Left cardiac atrium (tissue), 4 donors: ENCODE results near the gene DHH. TPM values are rescaled to one million over a fixed set of nuclear protein-coding genes. Genes with fewer than 3 reads are reported as not detected.

Experiments
- ATAC-seq, 2 donors: fragments of 200-7000 bp; cut with Tn5 transposase; one replicate each; pipeline ENCODE4 v1.9.1; 2020; ENCODE audit warnings: mild to moderate bottlenecking in 2 of 2, moderate library complexity in 2 of 2
- DNase-seq: peaks from one replicate; pipeline ENCODE4 v3.0.0-alpha.2; 2020
- intact Hi-C, 2 donors: fragments of 100-400 bp; cut with DNase I; formaldehyde crosslinking; loops; one replicate each; pipeline versions ENCODE4 v1.14.1 to v1.15.1; 2022 to 2023
- total RNA-seq, 2 donors: library from RNA; stranded (reverse); fragmentation: NEBNext Ultra II Directional; extraction: Animal tissue kit (Norgen Biotek cat#: 25700); gene quantifications; one replicate each; pipeline ENCODE4 v1.2.1, GENCODE V29; 2021
- donor health status: DM: no; HTN: yes; CAD: no.
- donor health status: DM: no; HTN: yes; CAD: no; lungs with severe emphysema.
- donor health status: DM: yes; HTN: yes; CAD: no.
- donor health status: Dilated cardiomyopathy.

Gene DHH
- total RNA-seq, 2 donors from 2014 or later: 0.97 to 1.0 TPM

- intact Hi-C loops: no loop called here
- ATAC-seq (no peak), DNase-seq (no peak)
These were observed 53.3 kb downstream of the DHH start for GRCh38 chr12:49041036-49041880.

GRCh38 chr12:49040364-49040855, 54.2 kb downstream of the DHH start:
- no peak for ATAC-seq
- intact Hi-C loops: no loop called here
- DNase-seq: no peak

- intact Hi-C loops: no loop called here
- ATAC-seq (no peak), DNase-seq (no peak)
These were observed 54.9 kb downstream of the DHH start for GRCh38 chr12:49039421-49040363.

GRCh38 chr12:49038291-49038955, 56.2 kb downstream of the DHH start:
- ATAC-seq (no peak), DNase-seq (no peak)
- intact Hi-C loops: no loop called here

- DNase-seq (no peak), ATAC-seq (no peak)
- intact Hi-C loops: no loop called here
These were observed 56.7 kb downstream of the DHH start for GRCh38 chr12:49037947-49038237.

- intact Hi-C loops: no loop called here
These were observed 57.3 kb downstream of the DHH start for GRCh38 chr12:49037111-49037946.

More at GRCh38 chr12:49037111-49037946, 57.3 kb downstream of the DHH start:
- ATAC-seq: no peak
- DNase-seq: no peak

Other genes starting within 250 kb of the DHH start
- 10 to 100 TPM; 34.7 to 37.5 TPM for gene DDX23, start 242.6 kb downstream of the DHH start, total RNA-seq
- under 1 TPM; 0.56 to 0.79 TPM for gene RND1, start 228.9 kb downstream of the DHH start, total RNA-seq
- gene FKBP11, start 169.3 kb downstream of the DHH start, total RNA-seq: 10 to 100 TPM; 14.5 to 25.0 TPM
- 10 to 100 TPM; 72.2 to 90.5 TPM for gene ARF3, start 137.3 kb downstream of the DHH start, total RNA-seq
- gene WNT10B, start 123.1 kb downstream of the DHH start, total RNA-seq: 1 to 10 TPM in 1 of 2 donors, under 1 TPM in 1; 0.65 to 1.0 TPM
- not detected for gene WNT1, start 116.5 kb downstream of the DHH start, total RNA-seq
- gene DDN, start 95.4 kb downstream of the DHH start, total RNA-seq: under 1 TPM; 0.29 to 0.84 TPM
- 10 to 100 TPM; 70.2 to 72.2 TPM for gene PRKAG1, start 76.0 kb downstream of the DHH start, total RNA-seq
- 10 to 100 TPM; 44.1 to 47.4 TPM for gene KMT2D, start 34.0 kb downstream of the DHH start, total RNA-seq
- gene RHEBL1, start 24.8 kb downstream of the DHH start, total RNA-seq: under 1 TPM; 0.24 to 0.41 TPM
- gene LMBR1L, start 16.0 kb upstream of the DHH start, total RNA-seq: 10 to 100 TPM; 24.4 to 46.0 TPM
- gene TUBA1B, start 36.6 kb upstream of the DHH start, total RNA-seq: 100 to 1,000 TPM; 577 to 615 TPM
- gene TUBA1A, start 94.3 kb upstream of the DHH start, total RNA-seq: 100 to 1,000 TPM; 119 to 134 TPM
- 10 to 100 TPM; 68.0 to 99.9 TPM for gene TUBA1C, start 170.3 kb upstream of the DHH start, total RNA-seq
- under 1 TPM in 1 of 2 donors, not detected in 1; 0.59 TPM for gene PRPH, start 200.3 kb upstream of the DHH start, total RNA-seq
- 1 to 10 TPM in 1 of 2 donors, not detected in 1; 1.5 TPM for gene TROAP, start 228.5 kb upstream of the DHH start, total RNA-seq
- not detected for gene C1QL4, start 242.4 kb upstream of the DHH start, total RNA-seq